HepG2 (cell line): Measurements from ENCODE around the gene RIPOR3. TPM values are rescaled to one million over a fixed set of nuclear protein-coding genes. Genes with fewer than 3 reads are reported as not detected.

Experiments used
- ATAC-seq: fragments of 200-7000 bp; cut with Tn5 transposase; 3 replicates; pipeline ENCODE4 v1.9.1; 2020; ENCODE audit warnings: mild to moderate bottlenecking, moderate library complexity
- BruUV-seq: library from RNA; stranded (reverse); fragments of 400-500 nt; replicated peaks from 2 replicates; lab custom pipeline; 2021; lab: Mats Ljungman, UMichigan
- CTCF ChIA-PET: fragments of 300-600 bp; formaldehyde crosslinking; extraction: SDS; loops from one replicate; lab custom pipeline; 2021; ENCODE audit warnings: low total read pairs, inconsistent platforms, low intra/inter-chr PET ratio; lab: Yijun Ruan, JAX
- POLR2A ChIA-PET: fragments of 350-600 bp; sonication (Branson Sonifier 250); formaldehyde crosslinking; loops from one replicate; lab custom pipeline; 2020; ENCODE audit warnings: antibody characterized with exemption, inconsistent platforms; lab: Yijun Ruan, JAX
- DNase-seq: peaks from one replicate; pipeline ENCODE4 v3.0.0-alpha.2; 2015; ENCODE audit warnings: low spot score
- FAIRE-seq: peaks from 3 replicates; lab custom pipeline; 2011; peaks lifted over from hg19 to GRCh38; lab: Jason Lieb, UNC
- H2AFZ ChIP-seq: one replicate; pipeline ENCODE4 v1.6.1; 2011; ENCODE audit warnings: low read length, inconsistent platforms
- H3K27ac ChIP-seq: fragments of 300-600 bp; 3 replicates; pipeline ENCODE4 v1.8.0; 2011; ENCODE audit warnings: mixed run types, mild to moderate bottlenecking, mixed read lengths, low read length, inconsistent platforms; ENCODE audit not compliant: insufficient read depth; ENCODE audit errors: extremely low read length
- H3K27me3 ChIP-seq, 2 experiments: fragments of 200-600 bp in 1 of 2; 2 replicates in 1 of 2; 3 replicates in 1 of 2; pipeline versions ENCODE4 v1.6.0 to v1.8.0; 2011; ENCODE audit warnings: low read length in 2 of 2, mild to moderate bottlenecking in 2 of 2, moderate library complexity in 2 of 2, inconsistent platforms in 1 of 2; ENCODE audit not compliant: insufficient read depth in 2 of 2, control insufficient read depth in 1 of 2
- H3K36me3 ChIP-seq, 2 experiments: fragments of 200-600 bp in 1 of 2; replicated peaks in 1 of 2; 2 replicates in 1 of 2; 3 replicates in 1 of 2; pipeline versions ENCODE4 v1.5.1 to v1.8.0; 2011; ENCODE audit warnings: low read length in 2 of 2, inconsistent platforms in 1 of 2; ENCODE audit not compliant: insufficient read depth in 2 of 2, control insufficient read depth in 1 of 2
- H3K4me1 ChIP-seq: 2 replicates; pipeline ENCODE4 v1.5.1; 2012; ENCODE audit warnings: low read length, inconsistent platforms; ENCODE audit not compliant: insufficient read depth
- H3K4me2 ChIP-seq: 2 replicates; pipeline ENCODE4 v1.6.0; 2011; ENCODE audit warnings: low read depth, low read length, inconsistent platforms
- H3K4me3 ChIP-seq, 3 experiments: fragments of 200-600 bp in 1 of 3; sonication (generic), shearing (Covaris generic) in 1 of 3; replicated peaks in 1 of 3; 2 replicates each; pipeline ENCODE4 v1.5.1; 2011 to 2016; ENCODE audit warnings: low read length in 3 of 3, inconsistent platforms in 2 of 3, low read depth in 2 of 3, mild to moderate bottlenecking in 2 of 3, control low read depth in 1 of 3, mixed read lengths in 1 of 3; ENCODE audit not compliant: insufficient read depth in 1 of 3
- H3K79me2 ChIP-seq: one replicate; pipeline ENCODE4 v1.6.1; 2011; ENCODE audit warnings: low read length, inconsistent platforms; ENCODE audit not compliant: insufficient read depth
- H3K9ac ChIP-seq: 2 replicates; pipeline ENCODE4 v1.6.0; 2011; ENCODE audit warnings: mild to moderate bottlenecking, low read depth, low read length, inconsistent platforms; ENCODE audit not compliant: insufficient read depth
- H3K9me3 ChIP-seq: 2 replicates; pipeline ENCODE4 v1.5.1; 2012; ENCODE audit warnings: mild to moderate bottlenecking, low read length
- H4K20me1 ChIP-seq: 2 replicates; pipeline ENCODE4 v1.6.0; 2011; ENCODE audit warnings: inconsistent platforms, mild to moderate bottlenecking, low read length, moderate library complexity; ENCODE audit not compliant: insufficient read depth
- ARID2 ChIP-seq: sonication (generic); formaldehyde crosslinking; IDR thresholded peaks from 2 replicates; pipeline ENCODE4 v1.8.1; 2022; ENCODE audit warnings: mild to moderate bottlenecking, missing genetic modification reagents, borderline replicate concordance
- CHD2 ChIP-seq: IDR thresholded peaks from 2 replicates; pipeline ENCODE4 v1.6.1; 2011; ENCODE audit warnings: low read depth, low read length, improper control_type of control experiment
- FOXJ3 ChIP-seq: sonication (generic); formaldehyde crosslinking; IDR thresholded peaks from 2 replicates; pipeline ENCODE4 v1.4.0; 2020; ENCODE audit warnings: missing genetic modification reagents, mild to moderate bottlenecking, borderline replicate concordance
- HOXD1 ChIP-seq: sonication (generic); formaldehyde crosslinking; IDR thresholded peaks from 2 replicates; pipeline ENCODE4 v1.5.0; 2020; ENCODE audit warnings: missing genetic modification reagents
- KLF15 ChIP-seq: sonication (generic); formaldehyde crosslinking; IDR thresholded peaks from 2 replicates; pipeline ENCODE4 v1.8.1; 2023; ENCODE audit warnings: borderline replicate concordance, mild to moderate bottlenecking, inconsistent platforms, missing genetic modification reagents, mixed read lengths
- MIER2 ChIP-seq: IDR thresholded peaks from 2 replicates; pipeline ENCODE4 v1.6.1; 2016; ENCODE audit warnings: missing biosample characterization, missing genetic modification reagents
- MYC ChIP-seq: sonication (generic); formaldehyde crosslinking; IDR thresholded peaks from 2 replicates; pipeline ENCODE4 v1.9.0; 2021; ENCODE audit warnings: missing genetic modification reagents, borderline replicate concordance
- NCOR1 ChIP-seq: fragments of 200-600 bp; sonication (generic); IDR thresholded peaks from 2 replicates; pipeline ENCODE4 v1.7.0; 2017; ENCODE audit warnings: antibody characterized with exemption, low read length, borderline replicate concordance
- POLR2A ChIP-seq, 2 experiments: IDR thresholded peaks; 2 replicates each; pipeline ENCODE4 v1.6.1; 2011; ENCODE audit warnings: low read depth in 2 of 2, low read length in 2 of 2, mild to moderate bottlenecking in 1 of 2, moderate library complexity in 1 of 2; ENCODE audit not compliant: insufficient read depth in 1 of 2
- REXO4 ChIP-seq: sonication (generic); formaldehyde crosslinking; IDR thresholded peaks from 2 replicates; pipeline ENCODE4 v1.8.0; 2022; ENCODE audit warnings: missing genetic modification reagents, mild to moderate bottlenecking, borderline replicate concordance
- SMYD3 ChIP-seq: sonication (generic); formaldehyde crosslinking; IDR thresholded peaks from 2 replicates; pipeline ENCODE4 v1.8.1; 2023; ENCODE audit warnings: mild to moderate bottlenecking, missing genetic modification reagents
- ZKSCAN5 ChIP-seq: sonication (generic); formaldehyde crosslinking; IDR thresholded peaks from 2 replicates; pipeline ENCODE4 v1.5.1; 2020; ENCODE audit warnings: mild to moderate bottlenecking, missing genetic modification reagents
- ZMYM2 ChIP-seq: sonication (generic); formaldehyde crosslinking; IDR thresholded peaks from 2 replicates; pipeline ENCODE4 v1.8.0; 2022; ENCODE audit warnings: mild to moderate bottlenecking, missing genetic modification reagents
- ZSCAN12 ChIP-seq: sonication (generic); formaldehyde crosslinking; IDR thresholded peaks from 2 replicates; pipeline ENCODE4 v1.9.0; 2021; ENCODE audit warnings: mild to moderate bottlenecking, missing genetic modification reagents
- WGBS: methylation state at CpG from one replicate; pipeline ENCODE4 v1.1.6; 2017; ENCODE audit warnings: low lambda C conversion rate; 5-methylcytosine and 5-hydroxymethylcytosine counted together
- in situ Hi-C: cut with HindIII; loops from 2 replicates; pipeline ENCODE4 v1.10.0; 2017; ENCODE audit warnings: low pct_unique_long_range_greater_than_20kb; ENCODE audit not compliant: extremely low pct_ligation_motif_present
- intact Hi-C: fragments of 100-400 bp; cut with micrococcal nuclease; formaldehyde crosslinking; loops from one replicate; pipeline ENCODE4 v1.10.0; 2022; ENCODE audit not compliant: unreplicated experiment
- polyA plus RNA-seq, 8 experiments: library from polyadenylated mRNA; depleted of rRNA in 3 of 8; stranded (reverse) in 7 of 8; unstranded in 1 of 8; fragments of >200 nt; fragmentation: Illumina TruSeq in 4 of 8; extraction: Trizol in 4 of 8; gene quantifications; 2 replicates each; pipeline versions ENCODE4 v1.2.1 to v1.2.3, GENCODE V29; 2011 to 2016; ENCODE audit warnings: low read depth in 4 of 8, missing spikeins in 1 of 8, mixed read lengths in 1 of 8; ENCODE audit not compliant: insufficient read depth in 1 of 8
- total RNA-seq, 5 experiments: library from RNA; depleted of rRNA; stranded (reverse); fragments of >200 nt; fragmentation: Illumina TruSeq; extraction: Trizol; gene quantifications; 2 replicates each; pipeline ENCODE4 v1.2.3, GENCODE V29; 2016; ENCODE audit warnings: low read depth in 1 of 5
- TF ChIP-seq, protein P1 (sequence below): sonication (generic); formaldehyde crosslinking; IDR thresholded peaks from 2 replicates; pipeline ENCODE4 v1.4.0; 2020; ENCODE audit warnings: mild to moderate bottlenecking, low read depth, missing genetic modification reagents
- TF ChIP-seq, protein P2 (sequence below): sonication (generic); IDR thresholded peaks from 2 replicates; pipeline ENCODE4 v1.6.1; 2016; ENCODE audit warnings: low read depth, borderline replicate concordance
- TF ChIP-seq, protein P3 (sequence below): sonication (generic); formaldehyde crosslinking; IDR thresholded peaks from 2 replicates; pipeline ENCODE4 v1.8.1; 2022; ENCODE audit warnings: mild to moderate bottlenecking, missing genetic modification reagents
- TF ChIP-seq, protein P4 (sequence below): IDR thresholded peaks from 2 replicates; pipeline ENCODE4 v1.6.1; 2016; ENCODE audit warnings: missing compliant biosample characterization, missing genetic modification reagents, borderline replicate concordance

Gene RIPOR3
- total and polyA plus RNA-seq, 2 of the 13 experiments (the other 11 are each of a cell fraction or from before 2014, with no cell fraction given), result 0.18 TPM; not detected in 1

DNA sequence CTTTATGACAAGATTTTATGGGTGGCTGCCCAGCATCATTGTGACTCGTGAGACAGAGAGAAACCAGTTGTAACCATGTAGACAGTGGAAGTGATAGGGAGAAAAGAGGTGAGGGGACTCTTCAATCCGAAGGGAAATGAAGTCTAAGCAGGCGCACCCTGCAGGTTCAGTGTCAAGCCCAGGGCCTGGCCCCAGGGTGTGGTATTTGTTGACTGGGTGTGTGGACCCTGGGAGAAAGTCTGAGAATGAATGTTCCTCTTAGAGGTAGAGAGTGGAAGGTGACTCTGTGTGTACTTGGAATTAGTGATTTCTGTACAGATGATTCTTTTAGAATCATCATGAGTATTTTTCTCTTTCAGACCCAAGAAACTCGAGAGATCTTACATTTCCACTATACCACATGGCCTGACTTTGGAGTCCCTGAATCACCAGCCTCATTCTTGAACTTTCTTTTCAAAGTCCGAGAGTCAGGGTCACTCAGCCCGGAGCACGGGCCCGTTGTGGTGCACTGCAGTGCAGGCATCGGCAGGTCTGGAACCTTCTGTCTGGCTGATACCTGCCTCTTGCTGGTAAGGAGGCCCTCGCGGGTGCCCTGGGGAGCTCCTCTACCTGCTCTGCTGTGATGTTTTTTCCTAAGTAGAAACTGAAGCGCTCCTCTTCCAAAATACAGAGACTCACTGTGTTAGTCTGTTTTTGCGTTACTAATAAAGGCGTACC lies 113.1 kb downstream of the RIPOR3 start:
- ChIA-PET POLR2A (no interaction called here), CTCF (interaction anchor here (6.2 kb wide), 1 partner anchor 99 kb away, joined by 45 read pairs; no protein-coding TSS in a partner anchor)
- no peak overlapping the region for H3K4me2 ChIP-seq
- H3K27me3 ChIP-seq, result no peaks in the 10 kb centered on the region
- H3K9ac ChIP-seq, result no peak overlapping the region
- no peaks in the 10 kb centered on the region for H3K79me2 ChIP-seq
- no peak for FAIRE-seq
- in situ Hi-C loops (loop anchor here (5.0 kb wide), 1 partner anchor 391 kb away; no protein-coding TSS in a partner anchor), intact Hi-C loops (no loop called here)
- no peak overlapping the region for H2AFZ ChIP-seq
- no peaks in the 10 kb centered on the region for H4K20me1 ChIP-seq
- no peak for ATAC-seq
- H3K9me3 ChIP-seq, result no peaks in the 10 kb centered on the region
- no peak for DNase-seq
- no peak for TF ChIP-seq ZMYM2 (CRISPR knock-in tag)
- no peak for TF ChIP-seq FOXJ3 (CRISPR knock-in tag)
- no peak for TF ChIP-seq MIER2 (CRISPR knock-in tag)
- TF ChIP-seq, protein P1, sequence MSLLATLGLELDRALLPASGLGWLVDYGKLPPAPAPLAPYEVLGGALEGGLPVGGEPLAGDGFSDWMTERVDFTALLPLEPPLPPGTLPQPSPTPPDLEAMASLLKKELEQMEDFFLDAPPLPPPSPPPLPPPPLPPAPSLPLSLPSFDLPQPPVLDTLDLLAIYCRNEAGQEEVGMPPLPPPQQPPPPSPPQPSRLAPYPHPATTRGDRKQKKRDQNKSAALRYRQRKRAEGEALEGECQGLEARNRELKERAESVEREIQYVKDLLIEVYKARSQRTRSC, result no peak
- TF ChIP-seq NCOR1, result no peak
- no peak for TF ChIP-seq REXO4
- no peak for TF ChIP-seq POLR2A (IDR thresholded peaks at IDR 0.05; ENCODE audit: insufficient read depth in 1 of 2, low read depth in 2 of 2, low read length in 2 of 2)
- TF ChIP-seq, protein P2, sequence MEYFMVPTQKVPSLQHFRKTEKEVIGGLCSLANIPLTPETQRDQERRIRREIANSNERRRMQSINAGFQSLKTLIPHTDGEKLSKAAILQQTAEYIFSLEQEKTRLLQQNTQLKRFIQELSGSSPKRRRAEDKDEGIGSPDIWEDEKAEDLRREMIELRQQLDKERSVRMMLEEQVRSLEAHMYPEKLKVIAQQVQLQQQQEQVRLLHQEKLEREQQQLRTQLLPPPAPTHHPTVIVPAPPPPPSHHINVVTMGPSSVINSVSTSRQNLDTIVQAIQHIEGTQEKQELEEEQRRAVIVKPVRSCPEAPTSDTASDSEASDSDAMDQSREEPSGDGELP, result no peak
- TF ChIP-seq ARID2 (CRISPR knock-in tag), result no peak
- no peak for TF ChIP-seq SMYD3 (CRISPR knock-in tag)
- no peak for TF ChIP-seq ZSCAN12 (CRISPR knock-in tag)
- TF ChIP-seq HOXD1 (CRISPR knock-in tag), result no peak
- no peak for TF ChIP-seq KLF15 (CRISPR knock-in tag)
- TF ChIP-seq, protein P3, sequence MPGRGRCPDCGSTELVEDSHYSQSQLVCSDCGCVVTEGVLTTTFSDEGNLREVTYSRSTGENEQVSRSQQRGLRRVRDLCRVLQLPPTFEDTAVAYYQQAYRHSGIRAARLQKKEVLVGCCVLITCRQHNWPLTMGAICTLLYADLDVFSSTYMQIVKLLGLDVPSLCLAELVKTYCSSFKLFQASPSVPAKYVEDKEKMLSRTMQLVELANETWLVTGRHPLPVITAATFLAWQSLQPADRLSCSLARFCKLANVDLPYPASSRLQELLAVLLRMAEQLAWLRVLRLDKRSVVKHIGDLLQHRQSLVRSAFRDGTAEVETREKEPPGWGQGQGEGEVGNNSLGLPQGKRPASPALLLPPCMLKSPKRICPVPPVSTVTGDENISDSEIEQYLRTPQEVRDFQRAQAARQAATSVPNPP (CRISPR knock-in tag), result no peak
- TF ChIP-seq CHD2, result no peak
- TF ChIP-seq, protein P4, sequence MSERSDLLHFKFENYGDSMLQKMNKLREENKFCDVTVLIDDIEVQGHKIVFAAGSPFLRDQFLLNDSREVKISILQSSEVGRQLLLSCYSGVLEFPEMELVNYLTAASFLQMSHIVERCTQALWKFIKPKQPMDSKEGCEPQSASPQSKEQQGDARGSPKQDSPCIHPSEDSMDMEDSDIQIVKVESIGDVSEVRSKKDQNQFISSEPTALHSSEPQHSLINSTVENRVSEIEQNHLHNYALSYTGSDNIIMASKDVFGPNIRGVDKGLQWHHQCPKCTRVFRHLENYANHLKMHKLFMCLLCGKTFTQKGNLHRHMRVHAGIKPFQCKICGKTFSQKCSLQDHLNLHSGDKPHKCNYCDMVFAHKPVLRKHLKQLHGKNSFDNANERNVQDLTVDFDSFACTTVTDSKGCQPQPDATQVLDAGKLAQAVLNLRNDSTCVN (CRISPR knock-in tag), result no peak
- no peak for TF ChIP-seq ZKSCAN5 (CRISPR knock-in tag)
- TF ChIP-seq MYC (CRISPR knock-in tag), result no peak
- WGBS, result 87% methylated on average over 14 of the region's 14 CpGs
- H3K4me3 ChIP-seq, result no peak overlapping the region
- no peaks in the 10 kb centered on the region for H3K4me1 ChIP-seq
- H3K27ac ChIP-seq, result no peak overlapping the region
- no TSS peak for BruUV-seq
- peaks cover 54 to 92% of the 10 kb centered on the region in 2 experiments for H3K36me3 ChIP-seq
